Measurements from ENCODE around the gene CCER1.

The CCER1 gene

DNA sequence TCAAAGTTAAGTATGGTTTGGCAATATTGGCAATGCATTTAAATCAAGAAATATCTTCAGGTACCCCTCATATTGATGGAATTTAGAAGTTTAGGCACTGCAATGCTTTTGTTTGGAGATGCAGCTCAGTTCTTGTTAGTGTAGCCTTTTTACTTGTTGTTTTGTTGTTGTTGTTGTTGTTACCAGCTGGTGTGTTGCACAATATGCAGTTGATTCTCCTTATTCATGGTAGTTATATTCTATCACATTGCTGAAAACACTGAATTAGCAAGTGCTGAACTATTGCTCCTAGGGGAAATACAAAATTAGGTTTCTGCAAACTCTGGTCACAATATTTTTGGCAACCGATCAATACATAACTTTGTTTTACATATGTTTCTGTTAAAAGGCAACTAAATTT lies 34.8 kb downstream of the CCER1 start:
- DNase-seq (ENCODE audit: low read depth, low spot score): no peak

DNA sequence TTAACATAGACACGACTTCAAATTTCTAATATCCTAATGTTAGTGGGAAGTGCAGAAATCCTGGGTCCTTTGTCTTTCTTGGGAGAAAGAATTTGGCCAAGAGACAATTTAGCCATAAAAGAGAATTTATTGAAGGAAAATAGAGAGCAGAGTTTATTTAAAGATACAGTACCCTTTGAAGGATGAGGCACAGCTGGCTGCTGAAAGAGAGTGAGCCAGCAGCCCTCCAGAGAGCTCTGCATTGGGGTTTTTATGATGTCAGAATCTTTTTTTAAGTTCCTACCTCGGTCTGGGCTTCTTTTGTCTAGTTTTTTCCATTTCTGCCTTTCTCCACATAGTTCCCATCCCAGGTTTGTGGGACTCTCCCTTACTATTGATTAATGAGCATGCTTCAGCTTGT lies 37.5 kb downstream of the CCER1 start:
- DNase-seq (ENCODE audit: low read depth, low spot score): no peak

DNA sequence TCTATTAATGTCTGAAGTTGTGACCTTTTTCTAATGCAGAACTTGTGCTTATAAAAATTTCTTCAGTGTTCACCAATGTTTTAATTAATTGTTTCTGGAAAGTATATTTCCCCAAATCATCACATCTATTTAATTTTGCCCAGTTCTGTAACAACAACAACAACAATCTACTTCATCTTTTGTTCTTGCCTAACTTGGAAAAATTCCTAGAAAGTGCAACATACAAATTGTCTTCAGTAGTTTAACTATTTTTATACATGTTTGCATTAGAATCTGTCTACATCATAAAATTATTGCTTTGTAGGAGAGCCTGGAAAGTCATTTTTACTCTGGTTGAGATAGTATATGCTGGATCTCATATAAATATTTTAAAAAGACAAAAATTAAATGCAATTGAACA lies 38.5 kb downstream of the CCER1 start:
- DNase-seq (ENCODE audit: low read depth, low spot score): no peak

DNA sequence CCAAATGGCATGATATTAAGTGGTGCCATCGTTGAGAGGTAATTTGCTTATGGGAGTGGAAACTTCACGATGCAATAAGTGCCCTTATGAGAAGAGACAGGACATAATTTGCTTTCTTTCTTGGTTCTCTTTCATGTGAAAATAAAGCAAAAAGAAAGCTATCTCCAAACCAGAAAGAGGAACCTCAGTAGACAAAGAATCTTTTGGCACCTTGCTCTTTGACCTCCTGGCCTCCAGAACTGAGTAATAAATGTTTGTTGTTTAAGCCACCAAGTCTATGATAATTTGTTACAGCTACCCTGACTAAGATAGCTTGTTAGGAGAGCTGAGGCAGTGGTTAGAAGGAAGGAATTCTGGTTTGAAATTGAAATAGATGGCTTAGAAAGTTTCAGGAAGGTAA lies 39.6 kb downstream of the CCER1 start:
- no peak for DNase-seq (ENCODE audit: low read depth, low spot score)

DNA sequence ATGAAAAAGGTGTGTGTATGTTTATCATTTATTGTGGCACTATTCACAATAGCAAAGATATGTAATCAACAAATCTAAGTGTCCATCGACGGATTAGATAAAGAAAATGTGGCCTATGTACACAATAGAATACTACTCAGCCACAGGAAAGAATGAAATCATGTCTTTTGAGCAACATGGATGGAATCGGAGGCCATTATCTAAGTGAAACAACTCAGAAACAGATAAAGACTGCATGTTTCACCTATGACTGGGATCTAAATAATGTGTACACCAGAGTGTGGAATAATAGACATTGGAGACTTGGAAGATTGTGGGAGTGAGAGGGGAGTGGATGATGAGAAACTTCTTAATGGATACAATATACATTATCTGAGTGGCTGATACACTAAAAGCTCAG lies 44.0 kb downstream of the CCER1 start:
- no peak for DNase-seq (ENCODE audit: low read depth, low spot score)

DNA sequence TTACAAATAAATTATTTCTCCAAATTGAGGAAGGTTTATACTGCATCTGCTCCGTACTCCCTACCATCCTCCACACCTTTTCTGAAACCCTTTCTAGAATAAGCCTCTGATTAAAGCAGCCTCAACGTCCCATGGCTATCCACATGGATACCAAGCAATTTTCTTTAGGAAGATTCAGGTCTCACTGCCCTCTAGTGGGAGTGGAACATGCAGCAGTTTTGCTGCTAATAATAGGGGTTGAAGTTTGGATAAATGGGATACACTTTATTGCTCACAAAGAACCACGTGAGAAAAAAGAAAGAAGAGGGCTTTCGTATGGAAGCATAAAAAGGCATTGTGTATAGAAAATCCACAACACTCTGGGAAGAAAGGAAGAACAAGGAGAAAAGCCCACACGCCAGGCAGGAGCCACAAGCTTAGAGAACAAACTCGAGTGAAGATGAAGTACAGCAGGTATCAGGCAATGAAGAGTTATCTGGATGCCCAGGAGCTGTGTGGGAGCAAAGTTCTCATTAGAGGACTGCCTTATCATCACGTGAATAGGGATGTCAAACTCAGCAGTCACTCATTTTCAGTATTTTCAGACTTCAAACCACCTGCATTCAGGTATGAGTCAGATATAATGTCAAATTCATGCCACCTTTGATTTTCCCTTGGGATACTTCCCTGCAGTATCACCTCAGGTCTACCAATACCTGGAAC lies 45.8 kb downstream of the CCER1 start:
- DNase-seq (ENCODE audit: low read depth, low spot score): peak; percentile 70

DNA sequence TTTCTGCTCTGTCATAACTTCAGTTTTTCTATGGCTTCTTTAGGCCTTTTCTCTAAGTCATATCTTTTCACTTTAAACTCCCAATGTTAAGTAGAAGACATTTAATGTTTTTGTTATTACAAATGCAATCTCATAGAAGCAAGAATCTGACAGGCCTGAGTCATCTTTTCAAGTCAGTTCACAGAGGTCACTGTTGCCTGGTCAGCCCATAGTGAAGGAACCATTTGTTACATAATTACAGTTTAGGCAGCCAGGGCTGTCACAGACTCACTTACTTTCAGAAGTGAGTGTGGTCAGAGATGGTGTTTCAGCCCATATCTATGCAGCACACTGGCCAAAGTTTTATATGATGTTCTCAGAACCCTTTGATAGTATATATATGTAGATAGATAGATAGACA lies 46.5 kb downstream of the CCER1 start:
- DNase-seq (ENCODE audit: low read depth, low spot score): peak; percentile 57

DNA sequence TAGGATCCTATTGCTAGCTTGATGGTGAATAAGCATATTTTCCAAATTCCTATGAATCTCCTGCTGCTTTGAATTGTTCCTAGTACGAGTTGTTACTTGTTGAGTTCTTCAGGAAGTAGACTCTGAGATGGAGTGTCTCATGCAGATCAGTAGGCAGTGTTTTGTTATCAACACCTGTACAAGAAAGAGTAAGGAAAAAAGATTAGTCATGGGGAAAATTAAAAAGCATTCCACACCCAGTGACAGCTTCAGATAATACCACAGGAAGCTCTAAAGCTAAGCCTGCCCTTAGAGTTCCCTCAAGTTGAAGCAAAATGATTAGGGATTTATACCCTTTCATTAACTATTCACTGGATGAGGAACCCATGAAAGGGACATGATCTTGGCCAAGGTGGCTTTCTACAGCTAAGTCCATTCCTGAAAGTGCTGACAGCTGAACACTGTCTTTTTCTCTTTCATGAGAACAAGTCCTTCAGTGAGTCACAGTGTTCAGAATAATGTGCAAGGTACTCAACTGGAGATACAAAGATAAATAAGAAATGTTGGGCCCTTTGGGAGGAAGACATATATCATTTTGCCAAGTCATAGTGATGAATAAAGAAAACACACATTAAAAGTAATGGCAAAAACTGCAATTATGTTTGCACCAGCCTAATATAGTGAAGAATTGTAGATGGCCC lies 49.1 kb downstream of the CCER1 start:
- peak; percentile 3 for DNase-seq (ENCODE audit: low read depth, low spot score)

DNA sequence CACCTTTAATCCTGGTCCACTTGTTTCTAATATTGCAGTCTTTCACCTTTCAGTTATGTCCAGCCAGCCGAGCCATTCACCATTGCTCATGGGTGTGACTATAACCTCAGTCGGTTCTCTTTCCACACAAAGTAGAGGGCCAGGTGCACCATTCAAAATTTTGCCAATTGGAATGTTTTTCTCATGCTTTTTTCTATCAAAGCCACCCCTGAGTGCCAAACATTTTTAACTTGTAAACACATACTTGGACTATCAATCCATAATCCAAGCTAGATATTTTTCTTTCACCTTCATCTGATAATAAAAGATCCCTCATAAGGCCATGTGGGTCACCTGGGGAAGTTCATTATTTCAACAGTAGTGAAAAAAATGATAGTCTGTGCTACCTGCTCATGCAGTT lies 52.4 kb downstream of the CCER1 start:
- DNase-seq (ENCODE audit: low read depth, low spot score): no peak
